NCI-H146 treated with DMSO at 0.1 percent for 48 hours (cell line): ENCODE results near the gene ATP23.

Experiments
- DNase-seq: peaks from one replicate; lab custom pipeline; 2025; ENCODE audit not compliant: unreplicated experiment; lab: John Stamatoyannopoulos, UW

The ATP23 gene, protein sequence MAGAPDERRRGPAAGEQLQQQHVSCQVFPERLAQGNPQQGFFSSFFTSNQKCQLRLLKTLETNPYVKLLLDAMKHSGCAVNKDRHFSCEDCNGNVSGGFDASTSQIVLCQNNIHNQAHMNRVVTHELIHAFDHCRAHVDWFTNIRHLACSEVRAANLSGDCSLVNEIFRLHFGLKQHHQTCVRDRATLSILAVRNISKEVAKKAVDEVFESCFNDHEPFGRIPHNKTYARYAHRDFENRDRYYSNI

DNA sequence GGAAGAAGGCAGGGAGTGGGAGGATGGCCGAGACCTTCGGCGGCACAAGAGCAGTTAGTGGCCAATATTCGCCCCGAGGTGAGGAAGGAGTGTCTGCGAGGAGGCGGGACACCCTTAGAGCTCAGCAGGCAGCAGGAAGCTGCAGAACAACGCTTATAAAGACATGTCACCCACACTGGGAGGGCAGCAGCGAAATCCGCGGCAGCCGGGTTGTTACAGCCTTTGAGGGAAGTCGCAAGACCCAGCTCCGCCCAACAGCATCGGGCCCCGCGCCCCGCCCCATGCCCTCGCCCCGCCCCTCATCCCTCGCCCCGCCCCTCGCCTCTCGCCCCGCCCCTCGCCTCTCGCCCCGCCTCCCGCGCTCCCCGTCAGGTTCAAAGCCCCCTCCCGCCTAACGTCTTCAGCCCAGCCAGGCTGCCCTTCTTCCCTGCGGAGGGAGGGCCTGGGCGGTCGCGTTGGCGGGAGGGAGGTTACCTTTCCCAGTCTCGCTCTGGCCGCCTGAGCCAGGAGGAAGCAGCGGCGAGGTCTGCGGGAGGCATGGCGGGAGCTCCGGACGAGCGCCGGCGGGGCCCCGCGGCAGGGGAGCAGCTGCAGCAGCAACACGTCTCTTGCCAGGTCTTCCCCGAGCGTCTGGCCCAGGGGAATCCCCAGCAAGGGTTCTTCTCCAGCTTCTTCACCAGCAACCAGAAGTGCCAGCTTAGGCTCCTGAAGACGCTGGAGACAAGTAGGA lies at the start of gene ATP23:
Gene ATP23 (plus strand): TSS at position 403 of the 730 bp plus-strand sequence. CDS start 135 bp downstream, at position 538.
- DNase-seq = peak; percentile 91

DNA sequence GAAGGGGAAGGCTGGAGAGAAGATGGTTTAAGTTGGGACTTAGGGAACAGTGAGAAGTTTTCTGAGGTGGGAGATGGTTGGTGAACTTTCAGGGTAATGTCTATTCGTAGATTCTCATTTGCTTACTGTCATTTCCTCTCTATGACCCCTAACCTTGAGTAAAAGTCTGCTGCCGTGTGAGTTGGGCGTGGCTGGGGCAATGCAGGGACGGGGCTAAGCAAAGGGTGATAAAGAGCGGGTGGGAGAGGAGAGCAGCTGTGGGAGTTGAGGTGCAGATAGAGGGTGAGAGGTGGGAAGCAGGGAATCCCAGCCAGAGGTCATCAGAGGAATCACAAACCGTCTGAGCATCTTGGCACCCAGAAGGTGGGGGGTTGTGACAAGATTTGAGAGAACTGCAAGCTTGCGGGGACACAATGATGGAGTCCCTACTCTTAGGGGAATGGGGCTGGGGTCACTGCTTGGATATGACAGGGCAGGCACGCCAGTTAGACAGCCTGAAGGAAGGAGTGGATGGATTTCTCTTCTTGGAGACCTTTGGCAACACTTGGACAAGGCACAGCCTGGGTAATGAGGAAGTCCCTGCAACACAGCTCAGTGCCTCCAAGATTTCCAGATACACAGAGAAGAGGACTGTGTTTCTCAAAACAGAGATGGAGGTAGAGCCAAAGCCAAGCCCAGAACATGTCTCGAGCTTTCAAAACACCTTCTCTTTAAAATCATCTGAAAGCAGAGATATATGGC lies 49.0 kb upstream of the ATP23 start:
- no peak for DNase-seq

DNA sequence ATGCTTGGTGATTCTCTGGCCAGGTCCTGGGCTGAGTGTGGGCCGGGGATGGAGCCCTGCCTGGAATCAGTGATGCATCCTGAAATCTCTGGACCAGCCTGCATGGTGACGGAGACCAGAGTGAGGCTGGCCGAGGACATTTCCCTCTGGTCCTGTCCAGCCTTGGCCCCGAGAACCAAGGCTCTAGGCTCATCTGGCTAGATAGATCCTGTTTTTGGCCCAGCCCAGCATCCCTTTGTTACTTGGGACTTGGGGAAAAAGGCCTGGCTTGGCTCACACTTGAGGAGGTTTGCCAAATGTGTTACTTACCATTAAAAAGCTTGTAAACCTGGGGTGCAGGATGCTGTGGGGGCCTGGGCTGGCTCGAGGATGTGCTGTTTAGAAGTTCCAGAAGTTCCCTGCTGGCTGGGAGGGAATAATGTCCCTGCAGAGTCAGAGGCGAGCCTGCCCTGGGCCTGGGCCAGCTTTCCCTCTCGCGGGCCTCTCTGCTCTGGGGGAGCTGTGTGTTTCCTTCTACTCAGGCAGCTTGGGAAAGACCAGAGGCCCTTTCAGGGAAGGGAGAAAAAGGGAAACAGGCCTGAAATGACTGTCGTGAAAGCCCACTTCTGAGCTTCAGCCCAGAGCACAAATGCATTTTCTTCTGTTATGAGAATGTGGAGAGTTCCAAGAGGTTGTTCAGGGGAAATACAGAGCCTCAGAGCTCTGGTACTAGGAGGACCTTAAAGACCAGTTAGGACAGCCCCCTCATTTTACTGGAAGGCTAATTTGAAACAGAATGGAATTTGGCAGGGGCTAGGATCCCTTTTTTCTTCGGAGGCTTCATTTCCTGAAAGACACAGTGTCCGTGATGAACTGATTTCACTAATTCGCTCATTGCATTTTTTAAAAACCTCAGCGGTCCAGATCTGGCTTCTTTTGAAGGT lies 47.7 kb upstream of the ATP23 start:
- no peak for DNase-seq

DNA sequence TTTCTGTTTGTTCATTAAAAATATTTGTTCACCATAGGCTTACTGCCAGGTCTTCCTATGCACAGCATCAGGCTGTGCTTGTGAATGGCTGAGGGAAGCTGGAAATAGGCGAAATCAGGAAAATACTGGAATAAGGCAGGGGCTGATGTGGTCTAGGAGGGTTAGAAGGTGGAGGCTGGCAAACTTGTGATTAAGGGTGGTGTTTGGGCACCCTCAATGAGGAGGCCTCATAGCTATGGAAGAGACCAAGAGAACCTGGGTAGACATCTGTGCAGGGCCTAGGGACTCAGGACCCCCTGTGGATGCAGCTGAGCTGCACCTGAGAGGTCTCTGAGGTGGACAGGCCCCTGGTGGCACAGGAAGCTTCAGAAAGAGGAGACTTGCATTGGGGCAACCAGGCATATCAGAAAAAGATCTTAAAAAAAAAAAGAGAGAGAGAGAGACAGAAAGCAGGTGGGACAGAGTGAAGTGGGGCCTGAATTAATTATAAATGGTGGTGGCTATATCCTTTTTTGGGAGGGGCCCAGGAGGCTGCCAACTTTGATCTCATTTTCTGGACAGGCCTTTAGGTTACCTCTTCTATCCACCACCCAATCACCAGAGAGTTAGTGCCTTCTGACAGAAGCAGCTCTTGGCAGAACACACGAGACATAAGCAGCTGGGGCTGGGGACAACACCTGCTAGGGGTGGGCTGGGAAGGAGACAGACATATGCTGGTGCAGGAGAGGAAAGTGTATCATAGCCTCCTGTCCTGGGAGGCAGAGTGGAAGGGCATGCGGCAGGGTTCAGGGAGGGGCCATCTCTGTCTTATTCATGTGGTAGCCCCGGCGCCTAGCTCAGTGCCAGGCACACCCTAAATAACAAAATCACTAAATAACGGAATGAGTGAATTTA lies 46.7 kb upstream of the ATP23 start:
- no peak for DNase-seq

DNA sequence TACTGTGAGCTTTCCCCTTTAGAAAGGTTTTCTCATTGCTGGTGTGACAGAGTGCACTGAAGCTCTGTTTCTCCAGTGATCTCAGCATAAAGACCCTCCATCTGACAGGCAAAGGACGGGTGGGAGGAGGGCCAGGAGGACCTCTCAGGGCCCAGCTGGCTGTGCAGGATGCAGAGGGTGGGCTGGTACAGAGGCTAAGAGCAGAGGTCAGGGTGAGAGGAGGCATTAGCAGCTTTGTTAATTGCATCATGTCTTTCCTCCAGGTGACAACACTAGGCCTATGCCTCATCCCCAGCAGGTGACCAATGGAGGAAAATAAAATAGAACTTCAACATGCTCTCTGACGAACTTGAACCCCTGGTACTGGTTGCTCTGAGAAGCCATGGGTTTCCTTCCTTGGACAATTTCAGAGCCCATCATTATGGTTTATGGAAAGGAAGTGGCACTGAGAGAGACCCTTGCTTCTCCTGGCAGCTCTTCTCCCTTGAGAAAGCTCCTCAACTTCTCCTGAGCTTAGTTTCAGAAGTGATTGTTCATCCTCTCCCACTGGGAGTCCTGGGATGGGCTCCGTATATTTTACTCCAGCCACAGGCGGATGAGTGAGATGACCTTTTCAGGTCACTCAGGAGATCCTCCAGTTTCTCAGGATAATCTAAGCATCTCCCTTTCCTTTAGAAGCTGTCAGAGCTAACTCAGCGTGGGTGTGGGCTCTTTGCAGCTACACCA lies 45.8 kb upstream of the ATP23 start:
- no peak for DNase-seq

DNA sequence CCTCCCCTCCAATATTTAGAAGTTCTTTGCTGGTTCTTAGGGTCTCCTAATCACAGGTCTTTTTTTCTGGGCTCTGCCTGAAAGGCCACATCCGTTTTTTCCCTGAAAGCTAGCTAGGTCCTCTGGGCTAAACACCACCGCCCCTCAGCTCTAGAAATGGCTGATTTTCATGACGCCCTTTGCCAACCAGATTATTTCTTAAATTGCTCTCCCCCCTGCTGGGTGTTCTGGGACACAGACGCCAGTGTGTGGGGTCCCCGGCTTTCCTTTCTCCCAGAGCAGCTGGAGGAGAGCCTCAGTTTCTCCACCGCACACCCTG lies 45.3 kb upstream of the ATP23 start:
- no peak for DNase-seq

DNA sequence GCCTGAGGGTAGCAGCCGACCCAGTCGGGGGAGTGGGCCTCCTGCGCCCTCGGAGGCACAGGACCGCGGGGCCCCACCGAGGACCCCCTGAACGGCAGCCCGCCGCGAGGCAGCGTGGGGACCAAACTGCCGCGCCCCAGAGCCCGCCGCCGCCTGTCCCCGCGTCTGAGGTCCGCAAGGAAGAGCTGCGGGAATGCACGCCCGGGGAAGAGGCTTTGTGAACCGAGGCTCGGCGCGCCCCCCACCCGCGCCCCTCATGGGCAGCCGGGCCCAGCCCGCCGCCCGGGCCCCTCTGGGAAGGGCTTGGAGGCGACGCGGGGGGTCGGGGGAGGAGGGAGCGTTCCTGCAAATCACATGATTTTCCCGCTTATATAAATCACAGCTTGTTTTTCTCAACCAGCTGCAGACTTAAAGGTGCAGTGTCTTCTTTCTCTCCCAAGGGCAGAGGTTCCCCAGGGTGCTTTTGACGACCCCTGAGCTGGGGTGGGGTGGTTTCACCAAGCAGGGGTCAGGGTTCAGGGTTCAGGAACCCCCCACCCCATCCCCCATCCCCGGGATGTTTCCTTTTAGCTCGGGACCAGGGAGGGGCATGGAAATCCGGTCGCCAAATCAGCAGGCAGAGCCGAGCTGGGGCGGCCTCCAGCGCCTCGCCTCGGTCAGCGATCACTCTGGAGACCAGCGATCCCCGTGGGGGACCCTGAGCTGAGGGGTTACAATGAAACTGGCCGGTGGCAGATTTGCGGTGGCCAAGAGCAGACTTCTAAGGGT lies 44.7 kb upstream of the ATP23 start:
- peak; percentile 46 for DNase-seq

DNA sequence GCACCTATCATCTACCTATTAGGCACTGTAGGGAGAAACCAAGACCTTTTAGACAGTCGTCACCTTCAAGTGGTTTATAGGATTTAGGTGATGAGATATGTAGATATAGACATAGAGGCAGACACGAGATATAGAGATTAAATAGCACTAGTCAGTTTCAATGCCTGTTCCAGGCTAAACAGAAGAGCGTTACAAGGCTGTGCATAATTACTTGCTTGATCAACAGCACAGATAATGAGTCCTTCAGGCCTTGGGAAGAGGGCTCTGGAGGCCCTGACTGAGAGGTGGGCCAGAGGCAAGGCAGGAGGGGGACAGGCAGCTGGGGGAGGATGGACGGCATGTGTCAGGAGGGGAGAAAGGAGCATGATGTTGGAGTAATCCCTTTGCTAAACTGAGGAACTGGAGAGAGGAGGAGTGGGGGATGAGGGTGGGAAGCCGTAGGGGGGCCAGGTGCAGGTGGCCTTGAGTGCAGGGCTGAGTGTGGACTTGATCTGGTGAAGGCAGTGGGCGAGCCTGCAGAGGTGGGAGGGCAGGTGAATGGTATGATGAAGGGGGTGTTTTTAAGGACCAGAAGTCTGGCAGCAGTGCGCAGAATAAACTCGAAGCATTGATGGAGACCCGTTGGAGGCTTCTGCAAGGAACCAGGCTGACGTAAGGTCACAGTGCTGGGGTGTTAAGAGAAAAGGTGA lies 43.9 kb upstream of the ATP23 start:
- peak; percentile 35 for DNase-seq

DNA sequence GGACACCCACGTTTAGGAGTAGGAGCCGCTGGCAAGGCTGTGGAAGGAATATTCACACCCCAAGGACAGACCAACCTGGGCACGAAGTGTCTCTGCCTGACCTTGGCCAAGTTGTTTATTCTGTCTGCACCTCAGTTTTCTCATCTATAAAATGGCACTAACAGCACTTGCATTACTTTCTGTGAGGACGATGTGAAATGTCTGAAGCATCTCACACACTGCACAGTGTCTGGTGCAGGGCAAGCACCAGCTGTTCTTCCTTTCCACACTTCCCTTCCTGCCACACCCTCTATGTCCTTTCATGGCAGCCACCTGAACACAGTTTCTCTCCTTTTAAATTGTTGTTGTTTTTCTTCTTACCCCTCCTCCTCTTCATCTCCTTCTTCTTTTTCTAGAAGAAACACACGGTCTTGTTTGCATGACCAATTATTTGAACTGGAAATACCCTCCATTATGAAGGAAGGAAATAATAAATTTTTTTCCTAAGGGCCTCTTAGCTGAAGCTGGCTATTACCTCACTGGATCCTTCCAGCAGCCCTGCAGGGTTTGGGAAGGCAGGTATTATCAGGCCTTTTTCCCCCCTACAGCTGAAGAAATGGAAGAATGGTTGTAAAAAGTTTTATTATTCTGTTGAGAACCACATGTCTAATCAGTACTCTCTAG lies 42.9 kb upstream of the ATP23 start:
- no peak for DNase-seq

DNA sequence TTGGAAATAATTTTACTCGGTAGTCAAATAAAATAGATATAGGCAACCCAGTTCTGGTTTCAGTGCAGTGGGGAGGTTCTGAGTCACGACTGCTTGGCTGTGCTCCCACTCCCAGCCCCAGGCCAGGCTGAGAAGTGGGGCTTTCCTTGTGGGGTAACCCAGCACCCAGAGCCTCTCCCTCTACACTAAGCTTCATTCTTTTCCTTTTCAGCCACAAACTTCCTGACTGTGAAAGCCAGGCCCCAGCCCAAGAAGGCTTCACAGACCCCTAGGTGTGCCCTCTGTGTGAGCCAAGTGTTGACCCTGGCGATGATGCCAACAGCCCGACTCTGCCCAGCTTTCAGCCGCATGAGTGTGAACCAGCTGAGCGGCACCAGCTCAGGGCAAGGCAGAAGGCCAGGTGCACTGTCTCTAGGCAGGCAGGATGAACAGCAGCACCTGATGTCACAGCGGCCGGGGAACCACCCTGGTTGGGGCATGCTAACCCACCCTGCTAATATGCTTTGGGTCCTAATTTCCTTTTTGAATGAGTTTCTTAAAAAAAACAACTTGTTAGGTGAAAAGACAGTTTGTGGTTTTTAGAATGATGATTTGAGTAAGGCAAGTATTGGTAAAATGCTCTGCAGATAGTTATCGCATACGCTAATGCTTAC lies 42.2 kb upstream of the ATP23 start:
- no peak for DNase-seq

DNA sequence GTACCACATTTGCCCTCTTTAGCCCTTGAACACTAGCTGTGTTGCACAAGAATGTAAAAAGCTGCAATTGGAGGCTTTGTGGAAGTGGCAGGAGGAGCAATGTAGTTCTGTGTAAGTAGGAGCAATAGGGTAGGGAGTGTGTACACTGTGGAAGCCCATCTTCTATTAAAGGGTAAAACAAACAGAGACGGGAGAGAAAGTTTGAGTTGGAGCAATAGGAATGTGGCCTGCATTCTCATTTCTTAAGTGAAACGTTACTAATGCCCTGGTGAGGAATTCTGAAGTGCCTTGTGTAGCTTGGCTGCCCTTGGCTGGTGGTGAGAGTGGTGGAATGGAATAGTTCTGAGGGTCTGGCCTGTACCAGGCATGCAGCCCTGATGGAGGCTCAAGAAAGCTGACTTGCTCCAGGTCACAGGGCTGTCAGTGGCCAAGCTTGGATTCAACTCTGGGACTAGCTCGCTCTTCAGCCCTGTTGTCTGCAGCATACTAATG lies 38.8 kb upstream of the ATP23 start:
- no peak for DNase-seq

DNA sequence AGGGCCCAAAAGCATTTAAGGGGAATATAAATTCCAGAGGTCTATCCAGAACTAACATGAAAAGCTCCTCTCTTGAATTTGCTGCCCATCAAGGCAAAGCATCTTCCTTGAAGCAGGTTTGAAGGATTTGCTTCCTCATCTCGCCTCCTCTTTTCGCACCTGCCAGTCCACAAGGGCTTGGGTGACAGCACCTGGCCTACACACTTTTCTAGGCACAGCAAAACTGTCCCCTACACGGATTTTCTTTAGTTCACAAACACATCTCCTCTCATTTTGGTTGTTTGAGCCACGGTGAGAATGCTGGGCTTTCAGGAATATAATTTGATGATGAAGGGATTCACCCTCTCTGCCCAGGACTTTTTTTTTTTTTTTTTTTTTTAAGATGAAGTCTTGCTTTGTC lies 36.9 kb upstream of the ATP23 start:
- DNase-seq = no peak

DNA sequence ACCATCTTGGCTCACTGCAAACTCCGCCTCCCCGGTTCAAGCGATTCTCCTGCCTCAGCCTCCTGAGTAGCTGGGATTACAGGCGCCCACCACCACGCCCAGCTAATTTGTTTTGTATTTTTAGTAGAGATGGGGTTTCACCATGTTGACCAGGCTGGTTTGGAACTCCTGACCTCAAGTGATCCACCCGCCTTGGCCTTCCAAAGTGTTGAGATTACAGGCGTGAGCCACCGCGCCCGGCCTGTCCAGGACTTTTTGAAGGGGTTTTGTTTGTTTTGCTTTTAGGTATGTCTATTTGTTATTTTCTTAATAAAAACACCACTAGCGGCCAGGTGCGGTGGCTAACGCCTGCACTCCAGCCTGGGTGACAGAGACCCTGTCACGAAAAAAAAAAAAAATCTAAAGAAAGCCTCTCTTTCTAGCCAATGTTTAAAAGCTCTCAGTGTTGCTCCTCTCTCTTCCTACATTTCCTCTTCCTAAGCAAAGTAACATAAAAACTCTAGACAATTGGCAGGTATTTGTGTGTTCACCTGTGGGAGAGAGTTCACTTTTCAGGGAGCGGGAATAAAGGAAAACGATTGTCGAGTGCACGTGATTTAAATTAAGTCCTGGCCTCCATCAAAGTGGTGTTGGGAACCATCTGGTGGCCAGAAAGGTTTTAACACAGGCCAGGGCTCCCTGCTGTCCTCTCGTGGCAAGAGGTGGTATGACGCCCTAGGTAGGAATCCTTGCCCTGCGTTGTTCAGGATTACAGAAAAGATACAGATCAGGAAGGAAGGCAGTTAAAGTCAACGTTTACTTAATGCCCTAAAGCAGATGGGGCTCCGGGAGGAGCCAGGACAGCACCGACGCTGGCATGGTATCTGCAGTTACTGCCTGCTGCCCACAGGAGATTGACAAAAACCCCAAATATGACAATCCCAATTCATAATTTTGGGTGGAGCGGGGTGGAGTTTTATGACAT lies 36.2 kb upstream of the ATP23 start:
- DNase-seq = peak; percentile 86

DNA sequence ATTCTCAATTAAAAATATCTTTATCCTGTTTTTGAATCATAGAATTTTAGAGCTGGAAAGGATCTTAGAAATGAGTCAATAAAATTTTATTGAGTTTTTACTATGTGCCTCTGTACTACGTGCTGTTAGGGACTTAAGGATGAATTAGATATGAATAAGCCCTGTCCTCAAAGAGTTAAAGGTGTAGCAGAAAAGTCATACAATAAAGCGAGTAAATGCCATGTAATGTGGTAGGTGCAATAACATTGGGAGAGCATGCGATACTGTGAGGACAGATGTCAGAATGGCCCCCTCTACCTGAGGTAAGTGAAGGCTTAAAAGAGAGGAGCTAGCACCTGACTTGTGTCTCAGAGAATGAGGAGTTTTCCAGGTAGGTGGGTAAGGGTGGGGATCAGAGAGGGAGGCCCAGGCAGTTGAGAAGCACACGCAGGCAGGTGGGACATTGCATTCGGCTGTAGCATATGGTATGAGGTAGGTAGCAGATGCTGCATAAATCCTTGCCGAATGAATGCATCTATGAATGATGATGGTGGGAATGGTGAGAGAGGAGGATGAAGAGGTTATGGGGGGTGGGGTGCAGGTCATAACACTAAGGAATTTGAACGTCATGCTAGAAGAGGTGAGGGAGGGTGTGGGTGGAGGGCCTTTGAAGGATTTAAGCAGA lies 35.4 kb upstream of the ATP23 start:
- DNase-seq = no peak

DNA sequence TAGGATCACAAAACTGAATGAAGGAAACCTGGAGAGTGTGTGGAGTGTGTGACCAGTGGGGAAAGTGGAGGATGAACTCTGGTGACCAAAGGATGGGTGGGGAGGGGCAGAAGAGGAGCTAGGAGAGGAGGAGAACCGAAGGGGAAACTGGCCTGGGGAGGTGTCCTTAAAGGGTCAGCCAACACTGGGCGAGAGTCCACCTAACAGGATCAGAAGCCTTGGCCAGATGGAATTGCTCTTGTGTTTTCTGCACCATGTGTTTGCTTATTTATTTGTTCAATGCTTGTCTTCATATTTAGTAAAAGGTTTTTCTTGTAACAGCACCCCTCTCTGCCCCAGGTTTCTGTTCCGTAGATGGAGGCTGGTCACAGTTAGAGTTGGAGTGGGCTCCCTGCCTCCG lies 34.5 kb upstream of the ATP23 start:
- DNase-seq = no peak
